HEK293 (cell line): ENCODE results near the gene LCNL1.

Experiments used
- GFI1B ChIP-seq: fragments of 450-650 bp; formaldehyde crosslinking; IDR thresholded peaks from 2 replicates; pipeline ENCODE4 v1.5.1; 2016; ENCODE audit warnings: missing biosample characterization, missing genetic modification characterization
- GLIS1 ChIP-seq: fragments of 450-650 bp; formaldehyde crosslinking; IDR thresholded peaks from 2 replicates; pipeline ENCODE4 v1.5.1; 2016; ENCODE audit warnings: missing biosample characterization, missing genetic modification characterization
- HIC1 ChIP-seq: fragments of 450-650 bp; formaldehyde crosslinking; IDR thresholded peaks from 2 replicates; pipeline ENCODE4 v1.5.1; 2016; ENCODE audit warnings: missing biosample characterization, missing genetic modification characterization
- KLF16 ChIP-seq: fragments of 450-650 bp; formaldehyde crosslinking; IDR thresholded peaks from 2 replicates; pipeline ENCODE4 v1.5.1; 2017; ENCODE audit warnings: missing biosample characterization, missing genetic modification characterization
- KLF8 ChIP-seq: fragments of 450-650 bp; formaldehyde crosslinking; IDR thresholded peaks from 2 replicates; pipeline ENCODE4 v1.5.1; 2016; ENCODE audit warnings: missing biosample characterization, missing genetic modification characterization
- KLF9 ChIP-seq: fragments of 450-650 bp; formaldehyde crosslinking; IDR thresholded peaks from 2 replicates; pipeline ENCODE4 v1.5.1; 2016; ENCODE audit warnings: missing biosample characterization, missing genetic modification characterization, low read depth
- MEIS1 ChIP-seq: sonication (generic); formaldehyde crosslinking; IDR thresholded peaks from 2 replicates; pipeline ENCODE4 v1.8.1; 2022; ENCODE audit warnings: missing genetic modification reagents, mild to moderate bottlenecking, borderline replicate concordance
- OSR2 ChIP-seq: fragments of 450-650 bp; formaldehyde crosslinking; IDR thresholded peaks from 2 replicates; pipeline ENCODE4 v1.5.1; 2016; ENCODE audit warnings: missing biosample characterization, missing genetic modification characterization
- PRDM1 ChIP-seq: fragments of 450-650 bp; formaldehyde crosslinking; IDR thresholded peaks from 2 replicates; pipeline ENCODE4; 2016; ENCODE audit warnings: missing biosample characterization, missing genetic modification characterization
- SCRT1 ChIP-seq: fragments of 450-650 bp; formaldehyde crosslinking; IDR thresholded peaks from 2 replicates; pipeline ENCODE4 v1.5.1; 2016; ENCODE audit warnings: missing biosample characterization, missing genetic modification characterization, borderline replicate concordance
- ZBTB21 ChIP-seq: fragments of 450-650 bp; formaldehyde crosslinking; IDR thresholded peaks from 2 replicates; pipeline ENCODE4 v1.5.1; 2017; ENCODE audit warnings: missing biosample characterization, missing genetic modification characterization
- ZBTB26 ChIP-seq: fragments of 450-650 bp; formaldehyde crosslinking; optimal IDR thresholded peaks from 2 replicates; pipeline ENCODE3; 2016; ENCODE audit warnings: missing biosample characterization, mild to moderate bottlenecking, missing genetic modification characterization
- ZBTB7A ChIP-seq: fragments of 450-650 bp; formaldehyde crosslinking; IDR thresholded peaks from 2 replicates; pipeline ENCODE4 v1.5.1; 2016; ENCODE audit warnings: low read depth, missing biosample characterization, missing genetic modification characterization
- ZFHX2 ChIP-seq: fragments of 450-650 bp; formaldehyde crosslinking; conservative IDR thresholded peaks from 2 replicates; pipeline ENCODE4 v1.5.1; 2016; ENCODE audit warnings: missing biosample characterization, missing genetic modification characterization
- ZFP37 ChIP-seq: fragments of 450-650 bp; formaldehyde crosslinking; IDR thresholded peaks from 2 replicates; pipeline ENCODE4 v1.5.1; 2016; ENCODE audit warnings: missing biosample characterization, missing genetic modification characterization
- ZNF10 ChIP-seq: fragments of 450-650 bp; formaldehyde crosslinking; IDR thresholded peaks from 2 replicates; pipeline ENCODE4 v1.5.1; 2017; ENCODE audit warnings: missing biosample characterization, missing genetic modification characterization
- ZNF121 ChIP-seq: fragments of 450-650 bp; formaldehyde crosslinking; IDR thresholded peaks from 2 replicates; pipeline ENCODE4 v1.5.1; 2016; ENCODE audit warnings: missing biosample characterization, missing genetic modification characterization
- ZNF223 ChIP-seq: fragments of 450-650 bp; formaldehyde crosslinking; IDR thresholded peaks from 2 replicates; pipeline ENCODE4 v1.5.1; 2016; ENCODE audit warnings: missing biosample characterization, missing genetic modification characterization
- ZNF324 ChIP-seq: fragments of 450-650 bp; formaldehyde crosslinking; IDR thresholded peaks from 2 replicates; pipeline ENCODE4 v1.5.1; 2016; ENCODE audit warnings: missing biosample characterization, missing genetic modification characterization
- ZNF404 ChIP-seq: fragments of 450-650 bp; formaldehyde crosslinking; IDR thresholded peaks from 2 replicates; pipeline ENCODE4 v1.5.1; 2017; ENCODE audit warnings: missing biosample characterization, missing genetic modification characterization
- ZNF596 ChIP-seq: fragments of 450-650 bp; IDR thresholded peaks from 2 replicates; pipeline ENCODE4 v1.5.0; 2018; ENCODE audit warnings: missing biosample characterization, mild to moderate bottlenecking, missing genetic modification characterization, moderate library complexity
- ZNF624 ChIP-seq: fragments of 450-650 bp; formaldehyde crosslinking; IDR thresholded peaks from 2 replicates; pipeline ENCODE4 v1.5.1; 2017; ENCODE audit warnings: missing biosample characterization, missing genetic modification characterization
- ZNF639 ChIP-seq: fragments of 450-650 bp; formaldehyde crosslinking; IDR thresholded peaks from 2 replicates; pipeline ENCODE4 v1.5.1; 2016; ENCODE audit warnings: missing biosample characterization, missing genetic modification characterization
- ZNF658 ChIP-seq: fragments of 450-650 bp; formaldehyde crosslinking; IDR thresholded peaks from 2 replicates; pipeline ENCODE4; 2016; ENCODE audit warnings: missing biosample characterization, missing genetic modification characterization
- ZSCAN18 ChIP-seq: fragments of 450-650 bp; formaldehyde crosslinking; IDR thresholded peaks from 2 replicates; pipeline ENCODE4 v1.5.1; 2016; ENCODE audit warnings: missing biosample characterization, missing genetic modification characterization
- TF ChIP-seq, protein P1 (sequence below): fragments of 450-650 bp; formaldehyde crosslinking; IDR thresholded peaks from 2 replicates; pipeline ENCODE4 v1.5.1; 2016; ENCODE audit warnings: missing biosample characterization, missing genetic modification characterization
- TF ChIP-seq, protein P2 (sequence below): fragments of 450-650 bp; formaldehyde crosslinking; IDR thresholded peaks from 2 replicates; pipeline ENCODE4 v1.5.1; 2017; ENCODE audit warnings: missing biosample characterization, missing genetic modification characterization
- TF ChIP-seq, protein P3 (sequence below): fragments of 450-650 bp; formaldehyde crosslinking; IDR thresholded peaks from 2 replicates; pipeline ENCODE4 v1.5.1; 2016; ENCODE audit warnings: missing biosample characterization, missing genetic modification characterization

The LCNL1 gene

DNA sequence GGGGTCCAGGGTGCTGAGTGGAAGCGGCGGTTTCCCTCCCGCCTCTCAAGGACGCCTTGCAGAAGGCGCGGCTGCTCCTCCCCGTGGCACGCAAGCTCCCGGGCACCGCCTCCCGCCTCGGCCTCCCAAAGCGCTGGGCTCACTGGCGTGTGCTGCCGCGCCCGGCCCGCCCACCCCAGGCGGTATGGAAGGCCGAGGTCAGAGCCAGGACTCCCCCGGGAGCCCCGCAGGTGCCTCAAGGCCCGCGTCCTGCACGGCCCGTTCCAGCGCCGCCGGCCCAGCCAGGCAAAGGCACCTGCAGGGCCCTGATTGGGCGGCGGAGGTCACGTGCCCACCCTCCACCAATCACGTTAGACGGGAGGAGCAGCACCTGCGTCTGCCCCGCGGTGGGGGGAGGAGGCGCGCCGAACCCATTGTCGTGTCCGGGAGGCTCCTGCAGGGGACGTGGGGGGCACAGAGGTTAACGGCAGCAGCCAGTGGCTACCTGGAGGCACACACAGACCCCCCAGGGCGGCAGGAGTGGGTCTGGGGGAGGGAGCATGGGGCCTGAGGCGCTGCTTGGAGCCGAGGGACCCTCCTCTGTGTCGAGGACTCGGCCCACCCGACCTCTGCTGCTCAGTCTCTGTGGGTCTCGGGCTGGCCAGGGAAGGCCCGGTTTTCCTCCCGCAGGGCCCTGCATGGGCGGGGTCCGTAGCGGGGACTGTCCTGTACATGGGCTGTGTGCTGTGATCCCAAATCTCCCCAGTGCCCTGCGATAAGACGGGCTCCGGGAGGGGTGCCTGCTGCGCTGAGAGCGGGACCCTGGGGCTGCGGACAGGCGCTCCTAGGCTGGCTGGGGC lies 32.8 kb upstream of the LCNL1 start (continued):
- TF ChIP-seq, protein P1, sequence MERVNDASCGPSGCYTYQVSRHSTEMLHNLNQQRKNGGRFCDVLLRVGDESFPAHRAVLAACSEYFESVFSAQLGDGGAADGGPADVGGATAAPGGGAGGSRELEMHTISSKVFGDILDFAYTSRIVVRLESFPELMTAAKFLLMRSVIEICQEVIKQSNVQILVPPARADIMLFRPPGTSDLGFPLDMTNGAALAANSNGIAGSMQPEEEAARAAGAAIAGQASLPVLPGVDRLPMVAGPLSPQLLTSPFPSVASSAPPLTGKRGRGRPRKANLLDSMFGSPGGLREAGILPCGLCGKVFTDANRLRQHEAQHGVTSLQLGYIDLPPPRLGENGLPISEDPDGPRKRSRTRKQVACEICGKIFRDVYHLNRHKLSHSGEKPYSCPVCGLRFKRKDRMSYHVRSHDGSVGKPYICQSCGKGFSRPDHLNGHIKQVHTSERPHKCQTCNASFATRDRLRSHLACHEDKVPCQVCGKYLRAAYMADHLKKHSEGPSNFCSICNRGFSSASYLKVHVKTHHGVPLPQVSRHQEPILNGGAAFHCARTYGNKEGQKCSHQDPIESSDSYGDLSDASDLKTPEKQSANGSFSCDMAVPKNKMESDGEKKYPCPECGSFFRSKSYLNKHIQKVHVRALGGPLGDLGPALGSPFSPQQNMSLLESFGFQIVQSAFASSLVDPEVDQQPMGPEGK (tag by site-specific recombination) = peak; percentile 92
- TF ChIP-seq GFI1B (tag by site-specific recombination) (no peak), ZNF639 (tag by site-specific recombination) (no peak), ZBTB7A (tag by site-specific recombination) (peak; percentile 54), ZBTB21 (tag by site-specific recombination) (no peak), ZNF324 (tag by site-specific recombination) (peak; percentile 23; the same call in 1 of the 2 replicates), KLF8 (tag by site-specific recombination) (peak; percentile 82; the same call in 1 of the 2 replicates), OSR2 (tag by site-specific recombination) (peak; percentile 78), ZNF658 (no peak), ZFHX2 (tag by site-specific recombination) (peak; percentile 50), ZNF404 (tag by site-specific recombination) (no peak), ZNF596 (tag by site-specific recombination) (0 out of 2 replicates have a peak, but pooled peaks have one; percentile 29), KLF16 (tag by site-specific recombination) (peak; percentile 8; the same call in 1 of the 2 replicates), ZBTB26 (tag by site-specific recombination) (peak; percentile 88), ZNF223 (tag by site-specific recombination) (no peak), HIC1 (tag by site-specific recombination) (peak; percentile 68; the same call in 1 of the 2 replicates), KLF9 (tag by site-specific recombination) (peak; percentile 51), ZNF624 (tag by site-specific recombination) (no peak), PRDM1 (tag by site-specific recombination) (no peak), ZFP37 (tag by site-specific recombination) (no peak; the same call in 1 of the 2 replicates), ZSCAN18 (tag by site-specific recombination) (no peak), GLIS1 (tag by site-specific recombination) (peak; percentile 99), ZNF121 (tag by site-specific recombination) (0 out of 2 replicates have a peak, but pooled peaks have one; percentile 6), ZNF10 (tag by site-specific recombination) (peak; percentile 29), MEIS1 (CRISPR knock-in tag) (no peak), SCRT1 (no peak)
- TF ChIP-seq, protein P2, sequence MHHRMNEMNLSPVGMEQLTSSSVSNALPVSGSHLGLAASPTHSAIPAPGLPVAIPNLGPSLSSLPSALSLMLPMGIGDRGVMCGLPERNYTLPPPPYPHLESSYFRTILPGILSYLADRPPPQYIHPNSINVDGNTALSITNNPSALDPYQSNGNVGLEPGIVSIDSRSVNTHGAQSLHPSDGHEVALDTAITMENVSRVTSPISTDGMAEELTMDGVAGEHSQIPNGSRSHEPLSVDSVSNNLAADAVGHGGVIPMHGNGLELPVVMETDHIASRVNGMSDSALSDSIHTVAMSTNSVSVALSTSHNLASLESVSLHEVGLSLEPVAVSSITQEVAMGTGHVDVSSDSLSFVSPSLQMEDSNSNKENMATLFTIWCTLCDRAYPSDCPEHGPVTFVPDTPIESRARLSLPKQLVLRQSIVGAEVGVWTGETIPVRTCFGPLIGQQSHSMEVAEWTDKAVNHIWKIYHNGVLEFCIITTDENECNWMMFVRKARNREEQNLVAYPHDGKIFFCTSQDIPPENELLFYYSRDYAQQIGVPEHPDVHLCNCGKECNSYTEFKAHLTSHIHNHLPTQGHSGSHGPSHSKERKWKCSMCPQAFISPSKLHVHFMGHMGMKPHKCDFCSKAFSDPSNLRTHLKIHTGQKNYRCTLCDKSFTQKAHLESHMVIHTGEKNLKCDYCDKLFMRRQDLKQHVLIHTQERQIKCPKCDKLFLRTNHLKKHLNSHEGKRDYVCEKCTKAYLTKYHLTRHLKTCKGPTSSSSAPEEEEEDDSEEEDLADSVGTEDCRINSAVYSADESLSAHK = 0 out of 2 replicates have a peak, but pooled peaks have one; percentile 27
- TF ChIP-seq, protein P3, sequence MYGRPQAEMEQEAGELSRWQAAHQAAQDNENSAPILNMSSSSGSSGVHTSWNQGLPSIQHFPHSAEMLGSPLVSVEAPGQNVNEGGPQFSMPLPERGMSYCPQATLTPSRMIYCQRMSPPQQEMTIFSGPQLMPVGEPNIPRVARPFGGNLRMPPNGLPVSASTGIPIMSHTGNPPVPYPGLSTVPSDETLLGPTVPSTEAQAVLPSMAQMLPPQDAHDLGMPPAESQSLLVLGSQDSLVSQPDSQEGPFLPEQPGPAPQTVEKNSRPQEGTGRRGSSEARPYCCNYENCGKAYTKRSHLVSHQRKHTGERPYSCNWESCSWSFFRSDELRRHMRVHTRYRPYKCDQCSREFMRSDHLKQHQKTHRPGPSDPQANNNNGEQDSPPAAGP = peak; percentile 25
